ENCODE measurements around the gene APOOL.

Gene APOOL

GRCh38 chrX:85140964-85141363, 137.3 kb downstream of the APOOL start (continued):
- TF ChIP-seq ZNF639 (tag by site-specific recombination; IDR thresholded peaks at IDR 0.05) (no peak), ZNF571 (tag by site-specific recombination; IDR thresholded peaks at IDR 0.05) (no peak), ZNF830 (tag by site-specific recombination; IDR thresholded peaks at IDR 0.05; ENCODE audit: low read depth) (no peak), ZNF521 (tag by site-specific recombination; IDR thresholded peaks at IDR 0.05) (no peak), ZNF654 (tag by site-specific recombination; IDR thresholded peaks at IDR 0.05; ENCODE audit: low read depth) (no peak)

Measured in HEK293 (cell line).